HG02852 (cell line): Measurements from ENCODE around the gene ENDOV.

ENCODE experiments used
- ATAC-seq: cut with Tn5 transposase; IDR thresholded peaks from one replicate; pipeline ENCODE4 v1.9.1; 2021; ENCODE audit warnings: mild to moderate bottlenecking, moderate library complexity; ENCODE audit not compliant: unreplicated experiment

The ENDOV gene

GRCh38 chr17:80414803-80415625 lies at the start of gene ENDOV:
Gene ENDOV, plus strand, starts transcription at chr17:80415167. Its CDS starts 28 bp downstream, at chr17:80415195.
- peak; percentile 77 for ATAC-seq

GRCh38 chr17:80365983-80366382 lies 49.0 kb upstream of the ENDOV start:
- ATAC-seq: no peak

GRCh38 chr17:80367503-80367902 lies 47.5 kb upstream of the ENDOV start:
- ATAC-seq: no peak

- ATAC-seq: no peak
Measured at GRCh38 chr17:80371196-80371595, 43.8 kb upstream of the ENDOV start.

GRCh38 chr17:80372456-80372855 lies 42.5 kb upstream of the ENDOV start:
- ATAC-seq: no peak

- ATAC-seq: no peak
Measured at GRCh38 chr17:80372922-80373570, 41.9 kb upstream of the ENDOV start.

- no peak for ATAC-seq
Measured at GRCh38 chr17:80374039-80374731, 40.8 kb upstream of the ENDOV start.

GRCh38 chr17:80374732-80375585 lies 40.0 kb upstream of the ENDOV start:
- no peak for ATAC-seq

GRCh38 chr17:80376531-80376930 lies 38.4 kb upstream of the ENDOV start:
- ATAC-seq: no peak

- ATAC-seq: no peak
Measured at GRCh38 chr17:80377798-80378197, 37.2 kb upstream of the ENDOV start.

GRCh38 chr17:80379348-80379747 lies 35.6 kb upstream of the ENDOV start:
- no peak for ATAC-seq

- no peak for ATAC-seq
Measured at GRCh38 chr17:80380068-80380467, 34.9 kb upstream of the ENDOV start.

GRCh38 chr17:80380555-80381002 lies 34.4 kb upstream of the ENDOV start:
- no peak for ATAC-seq

- ATAC-seq: no peak
Measured at GRCh38 chr17:80381416-80381923, 33.5 kb upstream of the ENDOV start.

- ATAC-seq: no peak
Measured at GRCh38 chr17:80382446-80382845, 32.5 kb upstream of the ENDOV start.

GRCh38 chr17:80382956-80383355 lies 32.0 kb upstream of the ENDOV start:
- no peak for ATAC-seq

GRCh38 chr17:80384078-80384960 lies 30.6 kb upstream of the ENDOV start:
- no peak for ATAC-seq

GRCh38 chr17:80385046-80385445 lies 29.9 kb upstream of the ENDOV start:
- no peak for ATAC-seq

- ATAC-seq: no peak
Measured at GRCh38 chr17:80386341-80386740, 28.6 kb upstream of the ENDOV start.

- no peak for ATAC-seq
Measured at GRCh38 chr17:80387071-80387470, 27.9 kb upstream of the ENDOV start.
